Sciatic nerve (tissue), 2 donors: ENCODE measurements around the gene FCER1G. TPM values are rescaled to one million over a fixed set of nuclear protein-coding genes. Genes with fewer than 3 reads are reported as not detected.

Experiments
- ATAC-seq: fragments of 200-7000 bp; cut with Tn5 transposase; one replicate; pipeline ENCODE4 v1.9.1; 2020; ENCODE audit warnings: mild to moderate bottlenecking, moderate library complexity
- DNase-seq: peaks from one replicate; pipeline ENCODE4 v3.0.0-alpha.2; 2020; ENCODE audit warnings: low spot score
- intact Hi-C: fragments of 100-400 bp; cut with DNase I; formaldehyde crosslinking; loops from one replicate; pipeline ENCODE4 v1.14.2; 2022
- total RNA-seq: library from RNA; stranded (reverse); fragmentation: NEBNext Ultra II Directional; extraction: Animal tissue kit (Norgen Biotek cat#: 25700); gene quantifications from one replicate; pipeline ENCODE4 v1.2.1, GENCODE V29; 2021
- donor health status: DM: no; HTN: no; CAD: no.
- donor health status: DM: no; HTN: no; CAD: no.

Gene FCER1G
- total RNA-seq, 1 donor from 2014 or later = 43.9 TPM

GRCh38 chr1:161185282-161185682 is 29.8 kb upstream of the FCER1G start:
- DNase-seq (peak; percentile 75), ATAC-seq (peak; percentile 89)

GRCh38 chr1:161185732-161186311 is 29.3 kb upstream of the FCER1G start:
- ATAC-seq = peak; percentile 66

More at GRCh38 chr1:161185282-161185682, 29.8 kb upstream of the FCER1G start:
- intact Hi-C loops = no loop called here

GRCh38 chr1:161187311-161187710 is 27.8 kb upstream of the FCER1G start:
- intact Hi-C loops = no loop called here

More at GRCh38 chr1:161185732-161186311, 29.3 kb upstream of the FCER1G start:
- DNase-seq = no peak
- intact Hi-C loops = no loop called here

GRCh38 chr1:161188381-161188780 is 26.7 kb upstream of the FCER1G start:
- intact Hi-C loops = no loop called here
- no peak for ATAC-seq
- no peak for DNase-seq

More at GRCh38 chr1:161187311-161187710, 27.8 kb upstream of the FCER1G start:
- ATAC-seq (no peak), DNase-seq (no peak)

- no peak for DNase-seq
- intact Hi-C loops = no loop called here
These were observed 26.1 kb upstream of the FCER1G start for GRCh38 chr1:161189036-161189435.

GRCh38 chr1:161190962-161191521 is 24.1 kb upstream of the FCER1G start:
- intact Hi-C loops = loop anchor here (10.0 kb wide), 1 partner anchor 194 kb away; no protein-coding TSS in a partner anchor

More at GRCh38 chr1:161189036-161189435, 26.1 kb upstream of the FCER1G start:
- ATAC-seq = no peak

GRCh38 chr1:161191971-161192370 is 23.1 kb upstream of the FCER1G start:
- DNase-seq (no peak), ATAC-seq (no peak)
- intact Hi-C loops = loop anchor here (10.0 kb wide), 1 partner anchor 193 kb away; no protein-coding TSS in a partner anchor

More at GRCh38 chr1:161190962-161191521, 24.1 kb upstream of the FCER1G start:
- no peak for DNase-seq
- ATAC-seq = no peak

GRCh38 chr1:161192476-161193465 is 22.3 kb upstream of the FCER1G start:
- DNase-seq (peak; percentile 82), ATAC-seq (peak; percentile 70)
- intact Hi-C loops = loop anchor here (10.0 kb wide), 1 partner anchor 192 kb away; no protein-coding TSS in a partner anchor

GRCh38 chr1:161193561-161194235 is 21.4 kb upstream of the FCER1G start:
- ATAC-seq (peak; percentile 5), DNase-seq (peak; percentile 73)
- intact Hi-C loops = loop anchor here (10.0 kb wide), 1 partner anchor 191 kb away; no protein-coding TSS in a partner anchor

- no peak for DNase-seq
- intact Hi-C loops = loop anchor here (10.0 kb wide), 1 partner anchor 190 kb away; no protein-coding TSS in a partner anchor
- no peak for ATAC-seq
These were observed 19.9 kb upstream of the FCER1G start for GRCh38 chr1:161195171-161195570.

- ATAC-seq = no peak
- intact Hi-C loops = loop anchor here (10.0 kb wide), 1 partner anchor 189 kb away; no protein-coding TSS in a partner anchor
- DNase-seq = no peak
These were observed 19.0 kb upstream of the FCER1G start for GRCh38 chr1:161196111-161196510.

GRCh38 chr1:161196521-161197451 is 18.3 kb upstream of the FCER1G start:
- intact Hi-C loops = loop anchor here (10.0 kb wide), 1 partner anchor 188 kb away; no protein-coding TSS in a partner anchor
- DNase-seq (peak; percentile 80), ATAC-seq (peak; percentile 23)

GRCh38 chr1:161197560-161198193 is 17.4 kb upstream of the FCER1G start:
- DNase-seq (no peak), ATAC-seq (no peak)
- intact Hi-C loops = loop anchor here (10.0 kb wide), 1 partner anchor 187 kb away; no protein-coding TSS in a partner anchor

- DNase-seq (peak; percentile 68), ATAC-seq (no peak)
- intact Hi-C loops = loop anchor here (10.0 kb wide), 1 partner anchor 186 kb away; no protein-coding TSS in a partner anchor
These were observed 16.8 kb upstream of the FCER1G start for GRCh38 chr1:161198194-161198896.

GRCh38 chr1:161198897-161199431 is 16.1 kb upstream of the FCER1G start, which contains the start of gene ADAMTS4:
ADAMTS4 (minus strand) TSS chr1:161199054; CDS start chr1:161198627, 427 bp downstream.
- ATAC-seq = peak; percentile 6

More at GRCh38 chr1:161198897-161199431, 16.1 kb upstream of the FCER1G start, which contains the start of gene ADAMTS4:
- intact Hi-C loops = loop anchor here (10.0 kb wide), 1 partner anchor 186 kb away; no protein-coding TSS in a partner anchor
- DNase-seq = peak; percentile 72
